NCI-H524 (cell line): Measurements from ENCODE around the gene PARL.
"Not testable (repeated sequence)": the region's sequence is repeated elsewhere in the genome, so short reads cannot be mapped to it uniquely, and the experiment has no call there.

ENCODE experiments used
- DNase-seq, 2 experiments: peaks; one replicate each; lab custom pipeline; 2025; lab: John Stamatoyannopoulos, UW

PARL gene

DNA sequence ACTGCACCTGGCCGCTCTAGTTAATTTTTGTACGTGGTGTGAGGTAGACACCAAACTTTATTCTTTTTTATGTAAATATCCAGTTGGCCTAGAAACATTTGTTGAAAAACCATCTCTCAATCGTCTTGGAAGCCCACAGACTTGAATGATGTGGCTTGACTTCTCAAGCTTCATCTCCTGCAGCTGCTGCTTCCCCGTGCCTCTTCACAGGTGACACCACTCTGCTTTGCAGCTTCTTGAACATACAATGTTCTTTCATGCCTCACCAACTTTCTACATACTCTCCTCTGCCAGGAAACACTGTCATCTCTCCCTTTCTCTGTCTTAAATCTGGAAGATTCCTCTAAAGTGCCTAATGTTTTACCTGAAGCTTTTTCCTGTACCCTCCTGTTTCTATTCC, 94.9 kb downstream of the PARL start:
- DNase-seq, result no peak

- DNase-seq, result not testable (repeated sequence)
Observed at GRCh38 chr3:183784503-183784902, 100.2 kb downstream of the PARL start.

GRCh38 chr3:183782576-183783276, 102.0 kb downstream of the PARL start:
- DNase-seq, result no peak

- no peak for DNase-seq
Observed at GRCh38 chr3:183781246-183781645, 103.4 kb downstream of the PARL start.

- DNase-seq, result no peak
Observed at GRCh38 chr3:183779896-183780465, 104.7 kb downstream of the PARL start.
